Upper lobe of left lung (tissue), 4 donors: ENCODE measurements around the gene CD300A.

Source experiments
- CTCF ChIP-seq, 6 experiments: fragments of 450-650 bp in 4 of 6; fragments of 200-600 bp in 2 of 6; sonication (generic) in 2 of 6; IDR thresholded peaks; one replicate each; pipeline ENCODE4 v1.5.1; 2016 to 2019; ENCODE audit warnings: antibody characterized with exemption in 6 of 6
- EP300 ChIP-seq, 4 donors: sonication (generic); formaldehyde crosslinking; IDR thresholded peaks; one replicate each; pipeline ENCODE4 v1.5.1; 2017; ENCODE audit warnings: antibody characterized with exemption in 4 of 4, control low read depth in 2 of 4

- TF ChIP-seq CTCF (IDR thresholded peaks at IDR 0.05) (no peak), EP300 (IDR thresholded peaks at IDR 0.05) (no peak)
These were observed 38.7 kb upstream of the CD300A start for GRCh38 chr17:74427763-74428153.
